Measurements from ENCODE around the gene A3GALT2.

The A3GALT2 gene

DNA sequence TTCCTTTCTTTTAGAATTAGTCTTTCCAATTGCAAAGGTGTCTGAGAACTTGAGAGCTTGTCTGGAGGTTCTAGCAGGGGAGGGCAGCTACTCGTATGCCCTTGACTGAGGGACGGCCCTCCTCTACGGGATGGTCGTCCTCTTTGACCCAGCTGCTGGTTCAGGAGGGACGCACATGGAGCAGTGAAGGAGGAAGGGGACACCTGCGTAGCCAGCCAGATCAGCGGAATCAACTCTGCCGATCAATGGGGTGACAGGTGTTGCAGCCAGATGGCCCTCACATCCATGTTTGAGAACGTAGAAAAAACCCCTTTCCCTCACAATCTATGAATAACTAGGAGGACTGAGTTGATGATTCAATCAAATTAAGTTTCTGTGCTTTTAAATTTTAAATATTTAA, 15.7 kb upstream of the A3GALT2 start:
- Histone ChIP-seq H3K4me3 (ENCODE audit: low read length) (no peak overlapping the region), H3K27ac (ENCODE audit: low read depth, low read length) (no peak overlapping the region), H3K36me3 (ENCODE audit: control insufficient read depth, low read length) (peaks cover 52% of the 10 kb centered on the region), H3K9me3 (ENCODE audit: control insufficient read depth, insufficient read depth, low read length) (no peaks in the 10 kb centered on the region), H3K4me1 (ENCODE audit: control insufficient read depth, low read length) (peaks cover 26% of the 10 kb centered on the region), H3K4me2 (ENCODE audit: low read length) (no peak overlapping the region), H3F3A (ENCODE audit: control insufficient read depth, insufficient read depth) (no peaks in the 10 kb centered on the region), H4K20me1 (ENCODE audit: control insufficient read depth, insufficient read depth, low read depth, low read length) (peaks cover 29% of the 10 kb centered on the region), H3K27me3 (ENCODE audit: control insufficient read depth, low read length) (no peaks in the 10 kb centered on the region), H3K79me2 (ENCODE audit: control insufficient read depth, low read length) (peaks cover 81% of the 10 kb centered on the region), H3K9me2 (replicated peaks; ENCODE audit: control insufficient read depth, low read length) (no peaks in the 10 kb centered on the region)
- TF ChIP-seq, protein P1, sequence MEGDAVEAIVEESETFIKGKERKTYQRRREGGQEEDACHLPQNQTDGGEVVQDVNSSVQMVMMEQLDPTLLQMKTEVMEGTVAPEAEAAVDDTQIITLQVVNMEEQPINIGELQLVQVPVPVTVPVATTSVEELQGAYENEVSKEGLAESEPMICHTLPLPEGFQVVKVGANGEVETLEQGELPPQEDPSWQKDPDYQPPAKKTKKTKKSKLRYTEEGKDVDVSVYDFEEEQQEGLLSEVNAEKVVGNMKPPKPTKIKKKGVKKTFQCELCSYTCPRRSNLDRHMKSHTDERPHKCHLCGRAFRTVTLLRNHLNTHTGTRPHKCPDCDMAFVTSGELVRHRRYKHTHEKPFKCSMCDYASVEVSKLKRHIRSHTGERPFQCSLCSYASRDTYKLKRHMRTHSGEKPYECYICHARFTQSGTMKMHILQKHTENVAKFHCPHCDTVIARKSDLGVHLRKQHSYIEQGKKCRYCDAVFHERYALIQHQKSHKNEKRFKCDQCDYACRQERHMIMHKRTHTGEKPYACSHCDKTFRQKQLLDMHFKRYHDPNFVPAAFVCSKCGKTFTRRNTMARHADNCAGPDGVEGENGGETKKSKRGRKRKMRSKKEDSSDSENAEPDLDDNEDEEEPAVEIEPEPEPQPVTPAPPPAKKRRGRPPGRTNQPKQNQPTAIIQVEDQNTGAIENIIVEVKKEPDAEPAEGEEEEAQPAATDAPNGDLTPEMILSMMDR (IDR thresholded peaks at IDR 0.05; ENCODE audit: low read depth, low read length, poor library complexity, severe bottlenecking) = no peak
- TF ChIP-seq EZH2phosphoT487 (IDR thresholded peaks at IDR 0.05; ENCODE audit: borderline replicate concordance, low read length) = no peak

DNA sequence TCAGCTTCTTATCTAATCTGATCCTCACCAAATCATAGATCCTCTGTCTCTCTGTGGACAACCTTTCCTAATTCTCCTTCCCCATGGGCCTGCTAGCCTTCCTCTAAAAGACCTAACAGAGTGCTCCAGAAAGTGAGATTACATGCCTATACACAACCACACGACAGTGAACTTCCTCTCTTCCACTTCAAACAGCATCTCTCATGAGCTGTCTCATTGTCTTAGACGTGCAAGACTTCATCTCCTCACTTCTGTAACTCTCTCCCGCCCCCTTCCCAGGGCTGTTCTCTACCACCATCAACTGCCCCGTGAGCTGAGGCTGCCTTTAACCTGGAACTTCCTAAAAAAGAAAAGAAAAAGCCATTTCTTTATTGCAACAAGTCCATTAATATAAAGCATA, 14.1 kb upstream of the A3GALT2 start:
- no peaks in the 10 kb centered on the region for H3F3A ChIP-seq (ENCODE audit: control insufficient read depth, insufficient read depth)
- peaks cover 13% of the 10 kb centered on the region for H3K4me1 ChIP-seq (ENCODE audit: control insufficient read depth, low read length)
- peaks cover 16% of the 10 kb centered on the region for H4K20me1 ChIP-seq (ENCODE audit: control insufficient read depth, insufficient read depth, low read depth, low read length)
- peaks cover 55% of the 10 kb centered on the region for H3K36me3 ChIP-seq (ENCODE audit: control insufficient read depth, low read length)
- no peak overlapping the region for H3K4me3 ChIP-seq (ENCODE audit: low read length)
- H3K9me2 ChIP-seq (replicated peaks; ENCODE audit: control insufficient read depth, low read length) = no peaks in the 10 kb centered on the region
- H3K4me2 ChIP-seq (ENCODE audit: low read length) = no peak overlapping the region
- H3K79me2 ChIP-seq (ENCODE audit: control insufficient read depth, low read length) = peaks cover 65% of the 10 kb centered on the region
- no peaks in the 10 kb centered on the region for H3K9me3 ChIP-seq (ENCODE audit: control insufficient read depth, insufficient read depth, low read length)
- H3K27me3 ChIP-seq (ENCODE audit: control insufficient read depth, low read length) = no peaks in the 10 kb centered on the region
- no peak for TF ChIP-seq EZH2phosphoT487 (IDR thresholded peaks at IDR 0.05; ENCODE audit: borderline replicate concordance, low read length)
- TF ChIP-seq, protein P1 (IDR thresholded peaks at IDR 0.05; ENCODE audit: low read depth, low read length, poor library complexity, severe bottlenecking) = no peak
- H3K27ac ChIP-seq (ENCODE audit: low read depth, low read length) = no peak overlapping the region

DNA sequence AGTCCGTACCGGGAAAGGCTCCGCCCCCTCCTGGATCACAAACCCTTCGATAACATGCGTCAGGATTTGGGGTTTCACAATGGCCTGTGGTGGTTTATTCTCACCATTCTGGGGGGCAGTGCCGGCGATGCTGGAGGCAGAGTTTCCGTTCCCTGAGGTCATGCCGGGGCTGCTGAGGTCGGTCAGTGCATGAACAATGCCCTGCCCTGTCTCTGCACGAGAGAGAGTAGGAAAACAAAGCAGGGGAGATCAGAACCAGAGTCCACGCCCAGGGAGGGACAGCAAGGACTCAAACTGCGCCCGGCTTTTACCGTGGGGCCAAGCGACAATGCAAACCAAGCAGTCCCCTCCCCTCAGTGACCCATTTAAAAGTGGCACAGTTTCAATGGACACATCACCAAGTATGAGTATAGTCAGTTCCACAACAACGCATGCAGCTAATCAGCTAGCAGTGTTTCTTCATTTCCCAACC, 13.2 kb upstream of the A3GALT2 start:
- TF ChIP-seq EZH2phosphoT487 (IDR thresholded peaks at IDR 0.05; ENCODE audit: borderline replicate concordance, low read length) = no peak
- TF ChIP-seq, protein P1 (IDR thresholded peaks at IDR 0.05; ENCODE audit: low read depth, low read length, poor library complexity, severe bottlenecking) = no peak
- H3K4me1 ChIP-seq (ENCODE audit: control insufficient read depth, low read length) = peaks cover 4% of the 10 kb centered on the region
- no peak overlapping the region for H3K27ac ChIP-seq (ENCODE audit: low read depth, low read length)
- no peak overlapping the region for H3K4me3 ChIP-seq (ENCODE audit: low read length)
- H3K36me3 ChIP-seq (ENCODE audit: control insufficient read depth, low read length) = peaks cover 62% of the 10 kb centered on the region
- H3K27me3 ChIP-seq (ENCODE audit: control insufficient read depth, low read length) = no peaks in the 10 kb centered on the region
- no peaks in the 10 kb centered on the region for H3K9me3 ChIP-seq (ENCODE audit: control insufficient read depth, insufficient read depth, low read length)
- H3K4me2 ChIP-seq (ENCODE audit: low read length) = no peak overlapping the region
- no peaks in the 10 kb centered on the region for H3F3A ChIP-seq (ENCODE audit: control insufficient read depth, insufficient read depth)
- peaks cover 9% of the 10 kb centered on the region; the same call in 1 of the 2 replicates for H4K20me1 ChIP-seq (ENCODE audit: control insufficient read depth, insufficient read depth, low read depth, low read length)
- peaks cover 56% of the 10 kb centered on the region for H3K79me2 ChIP-seq (ENCODE audit: control insufficient read depth, low read length)
- no peaks in the 10 kb centered on the region for H3K9me2 ChIP-seq (replicated peaks; ENCODE audit: control insufficient read depth, low read length)
